ENCODE data around the gene TRPC4.
"Not testable (repeated sequence)": the region's sequence is repeated elsewhere in the genome, so short reads cannot be mapped to it uniquely, and the experiment has no call there.

Gene TRPC4

GRCh38 chr13:37621811-37622361 is 247.7 kb downstream of the TRPC4 start:
- no peak overlapping the region for H3K4me3 ChIP-seq (ENCODE audit: low read depth, low read length)
- peak; percentile 98 for DNase-seq (ENCODE audit: low read depth)

GRCh38 chr13:37618554-37618953 is 251.0 kb downstream of the TRPC4 start:
- no peak for DNase-seq (ENCODE audit: low read depth)
- no peak overlapping the region for H3K4me3 ChIP-seq (ENCODE audit: low read depth, low read length)

- H3K4me3 ChIP-seq (ENCODE audit: low read depth, low read length): no peak overlapping the region
- DNase-seq (ENCODE audit: low read depth): peak; percentile 69
These were observed 252.4 kb downstream of the TRPC4 start for GRCh38 chr13:37617173-37617572.

- no peak for DNase-seq (ENCODE audit: low read depth)
- H3K4me3 ChIP-seq (ENCODE audit: low read depth, low read length): no peak overlapping the region
These were observed 253.4 kb downstream of the TRPC4 start for GRCh38 chr13:37616131-37616530.

- H3K4me3 ChIP-seq (ENCODE audit: low read depth, low read length): no peak overlapping the region
These were observed 254.3 kb downstream of the TRPC4 start for GRCh38 chr13:37615276-37615675.

GRCh38 chr13:37613638-37614037 is 255.9 kb downstream of the TRPC4 start:
- no peak overlapping the region for H3K4me3 ChIP-seq (ENCODE audit: low read depth, low read length)
- no peak for DNase-seq (ENCODE audit: low read depth)

More at GRCh38 chr13:37615276-37615675, 254.3 kb downstream of the TRPC4 start:
- no peak for DNase-seq (ENCODE audit: low read depth)

GRCh38 chr13:37613236-37613635 is 256.3 kb downstream of the TRPC4 start:
- H3K4me3 ChIP-seq (ENCODE audit: low read depth, low read length): no peak overlapping the region
- no peak for DNase-seq (ENCODE audit: low read depth)

- no peak for DNase-seq (ENCODE audit: low read depth)
- no peak overlapping the region for H3K4me3 ChIP-seq (ENCODE audit: low read depth, low read length)
These were observed 260.7 kb downstream of the TRPC4 start for GRCh38 chr13:37608750-37609339.

- no peak overlapping the region for H3K4me3 ChIP-seq (ENCODE audit: low read depth, low read length)
- DNase-seq (ENCODE audit: low read depth): no peak
These were observed 266.7 kb downstream of the TRPC4 start for GRCh38 chr13:37602733-37603381.

- no peak overlapping the region for H3K4me3 ChIP-seq (ENCODE audit: low read depth, low read length)
- no peak for DNase-seq (ENCODE audit: low read depth)
These were observed 267.7 kb downstream of the TRPC4 start for GRCh38 chr13:37601648-37602440.

GRCh38 chr13:37599519-37599918 is 270.1 kb downstream of the TRPC4 start:
- no peak for DNase-seq (ENCODE audit: low read depth)
- H3K4me3 ChIP-seq (ENCODE audit: low read depth, low read length): no peak overlapping the region

GRCh38 chr13:37598597-37598996 is 271.0 kb downstream of the TRPC4 start, which contains the start of gene POSTN:
Gene POSTN, minus strand, starts transcription at chr13:37598768. Its CDS starts 42 bp downstream, at chr13:37598726.
- no peak for DNase-seq (ENCODE audit: low read depth)
- peak within 1 kb of the TSS; percentile 46 for H3K4me3 ChIP-seq (ENCODE audit: low read depth, low read length)

- DNase-seq (ENCODE audit: low read depth): no peak
- peak overlapping the region; percentile 46 for H3K4me3 ChIP-seq (ENCODE audit: low read depth, low read length)
These were observed 272.0 kb downstream of the TRPC4 start for GRCh38 chr13:37597477-37598025.

GRCh38 chr13:37596805-37597204 is 272.8 kb downstream of the TRPC4 start:
- H3K4me3 ChIP-seq (ENCODE audit: low read depth, low read length): peak overlapping the region; percentile 46

GRCh38 chr13:37595162-37595561 is 274.4 kb downstream of the TRPC4 start:
- no peak overlapping the region for H3K4me3 ChIP-seq (ENCODE audit: low read depth, low read length)
- DNase-seq (ENCODE audit: low read depth): no peak

More at GRCh38 chr13:37596805-37597204, 272.8 kb downstream of the TRPC4 start:
- DNase-seq (ENCODE audit: low read depth): no peak

- no peak for DNase-seq (ENCODE audit: low read depth)
- no peak overlapping the region for H3K4me3 ChIP-seq (ENCODE audit: low read depth, low read length)
These were observed 275.0 kb downstream of the TRPC4 start for GRCh38 chr13:37594550-37594949.

- not testable (repeated sequence) for DNase-seq (ENCODE audit: low read depth)
These were observed 280.2 kb downstream of the TRPC4 start for GRCh38 chr13:37589381-37589780.

GRCh38 chr13:37587236-37587635 is 282.3 kb downstream of the TRPC4 start:
- no peak overlapping the region for H3K4me3 ChIP-seq (ENCODE audit: low read depth, low read length)
- DNase-seq (ENCODE audit: low read depth): no peak

More at GRCh38 chr13:37589381-37589780, 280.2 kb downstream of the TRPC4 start:
- not testable (repeated sequence) for H3K4me3 ChIP-seq (ENCODE audit: low read depth, low read length)
